ENCODE results near the gene ITGB1.
A peak's percentile ranks its signal among the peaks of the same experiment; 100 is the strongest.
"Not testable (repeated sequence)": the region's sequence is repeated elsewhere in the genome, so short reads cannot be mapped to it uniquely, and the experiment has no call there.

ITGB1 gene

GRCh38 chr10:32958085-32959005, at the start of gene ITGB1:
Gene ITGB1, minus strand, starts transcription at chr10:32958230. Its CDS starts 22,672 bp downstream, at chr10:32935558.
- peak; percentile 56 for DNase-seq

- DNase-seq, result no peak
These were observed 48.4 kb upstream of the ITGB1 start for GRCh38 chr10:33006342-33006887.

DNA sequence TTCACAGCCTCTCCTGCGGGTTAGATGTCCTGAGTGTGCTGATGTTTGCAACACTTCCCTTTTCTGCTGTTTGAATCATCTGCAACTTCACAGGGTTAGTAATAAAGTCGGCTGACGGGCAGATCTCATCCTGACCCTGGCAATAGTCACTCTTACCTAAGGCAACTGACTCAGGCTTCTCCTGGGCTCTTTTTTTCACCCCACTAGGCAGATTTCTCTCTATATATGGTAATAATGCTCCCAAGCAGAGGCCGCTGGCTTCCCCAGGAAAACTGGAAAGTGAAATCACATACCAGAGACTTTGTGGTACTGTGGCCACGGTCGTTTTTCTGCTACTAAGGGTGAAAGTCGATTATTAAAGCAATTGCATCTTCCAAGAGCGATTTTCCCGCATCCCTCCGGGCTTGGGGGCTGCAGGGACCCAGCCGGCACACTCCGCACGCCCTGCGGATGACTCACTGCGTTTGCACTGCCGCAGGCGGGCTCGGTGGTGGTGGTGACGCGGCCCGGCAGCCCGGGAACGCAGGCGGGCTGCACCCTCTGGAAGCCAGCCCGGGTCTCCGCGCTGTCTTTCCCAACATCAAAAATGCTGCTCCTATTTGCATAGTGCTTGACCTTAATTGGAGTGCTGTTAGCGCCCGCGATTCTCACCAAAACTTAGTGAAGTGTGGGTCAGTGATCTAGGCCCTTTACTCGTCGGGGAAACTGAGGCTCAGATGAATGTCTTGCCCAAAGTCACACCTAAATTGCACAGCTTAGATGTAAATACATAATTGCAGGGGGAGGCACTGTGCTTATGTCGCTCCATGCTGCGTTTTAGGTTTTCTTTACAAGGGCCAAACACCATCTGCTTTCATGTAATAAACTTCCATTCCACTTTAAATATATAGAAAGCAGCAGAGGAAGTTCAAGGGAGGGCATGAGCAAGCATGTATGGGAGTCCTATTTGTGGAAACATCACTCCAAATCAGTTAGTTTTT, 47.6 kb upstream of the ITGB1 start:
- peak; percentile 46 for DNase-seq

GRCh38 chr10:33001908-33002492, 44.0 kb upstream of the ITGB1 start:
- DNase-seq, result no peak

- DNase-seq, result not testable (repeated sequence)
These were observed 40.1 kb upstream of the ITGB1 start for GRCh38 chr10:32998060-32998581.

DNA sequence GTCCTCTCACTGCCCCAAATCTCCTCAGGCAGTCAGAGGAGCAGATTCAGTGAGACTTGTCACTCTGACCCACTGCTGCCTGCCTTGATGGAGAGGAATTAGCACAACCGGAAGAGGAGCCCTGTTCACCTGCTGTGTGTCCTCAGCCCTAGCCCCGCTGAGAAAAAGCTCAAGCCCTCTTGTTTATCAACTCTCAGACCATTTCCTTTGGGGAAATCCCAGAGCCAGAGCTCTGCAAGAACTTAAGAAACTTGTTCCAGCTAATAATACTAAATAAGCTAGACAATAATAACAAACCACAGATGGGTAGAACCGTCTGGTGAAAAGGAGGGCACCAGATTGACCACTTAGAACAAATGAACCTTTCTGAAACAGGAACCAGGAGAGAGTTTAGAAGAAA, 37.7 kb upstream of the ITGB1 start:
- DNase-seq, result no peak

DNA sequence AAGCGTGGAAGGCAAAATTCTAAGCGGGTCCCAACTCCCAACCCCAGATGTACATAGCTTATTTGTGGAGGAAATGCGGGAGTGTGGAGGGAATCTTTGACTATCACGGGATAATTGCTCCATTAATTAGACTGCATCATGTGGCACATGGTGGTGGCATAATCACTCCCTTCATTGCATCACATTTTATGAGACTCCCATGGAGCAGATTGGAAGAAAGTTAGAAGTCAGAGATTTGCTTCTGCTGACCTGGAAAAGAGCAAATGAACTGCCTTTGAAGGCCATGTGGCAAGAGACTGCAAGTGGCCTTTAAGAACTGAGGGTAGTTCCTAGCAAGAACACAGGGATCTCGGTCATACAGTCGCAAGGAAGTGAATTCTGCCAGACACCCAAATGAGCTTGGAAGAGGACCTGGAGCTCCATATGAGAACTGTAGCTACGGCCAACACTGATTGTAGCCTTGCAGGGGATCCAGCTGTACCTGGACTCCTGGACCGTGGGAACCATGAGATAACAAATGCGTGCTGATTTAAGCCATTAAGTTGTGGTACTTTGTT, 37.1 kb upstream of the ITGB1 start:
- DNase-seq, result no peak

DNA sequence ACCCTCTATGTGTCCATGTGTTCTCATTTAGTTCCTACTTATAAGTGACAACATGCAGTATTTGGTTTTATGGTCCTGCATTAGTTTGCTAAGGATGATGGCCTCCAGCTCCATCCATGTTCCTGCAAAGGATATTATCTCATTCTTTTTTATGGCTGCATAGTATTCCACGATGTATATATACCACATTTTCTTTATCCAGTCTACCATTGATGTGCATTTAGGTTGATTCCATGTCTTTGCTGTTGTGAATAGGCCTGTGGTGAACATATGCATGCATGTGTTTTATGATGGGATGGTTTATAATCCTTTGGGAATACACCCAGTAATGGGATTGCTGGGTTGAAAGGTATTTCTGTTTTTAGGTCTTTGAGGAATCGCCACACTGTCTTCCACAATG, 36.6 kb upstream of the ITGB1 start:
- not testable (repeated sequence) for DNase-seq

DNA sequence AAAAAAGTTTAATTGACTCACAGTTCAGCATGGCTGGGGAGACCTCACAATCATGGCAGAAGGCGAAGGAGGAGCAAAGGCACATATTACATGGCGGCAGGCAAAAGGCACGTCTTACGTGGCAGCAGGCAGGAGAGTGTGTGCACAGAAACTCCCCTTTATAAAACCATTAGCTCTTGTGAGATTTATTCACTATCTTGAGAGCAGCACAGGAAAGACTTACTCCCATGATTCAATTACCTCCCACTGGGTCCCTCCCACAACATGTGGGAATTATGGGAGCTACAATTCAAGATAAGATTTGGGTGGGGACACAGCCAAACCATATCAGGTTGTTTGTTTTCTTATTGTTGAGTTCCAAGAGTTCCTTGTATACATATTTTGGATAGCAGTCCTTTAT, 34.3 kb upstream of the ITGB1 start:
- DNase-seq, result not testable (repeated sequence)

DNA sequence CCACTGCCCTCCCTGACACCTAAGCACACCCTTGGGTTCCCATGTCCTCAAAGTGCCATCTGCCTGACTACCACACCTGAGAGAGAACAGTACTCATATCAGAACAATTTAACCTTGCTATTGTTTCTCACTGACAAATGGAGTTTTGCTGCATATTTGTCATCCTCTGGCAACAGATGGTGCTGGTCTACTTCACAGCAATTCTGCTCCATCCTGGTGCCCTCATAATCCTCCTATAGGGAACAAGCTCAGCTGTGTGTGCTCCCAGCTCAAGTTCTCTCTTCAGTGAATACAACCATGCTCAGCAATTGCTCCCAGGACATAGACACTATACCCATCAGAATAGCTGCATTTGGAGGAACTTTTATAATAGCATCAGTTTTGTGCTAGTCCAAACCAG, 32.8 kb upstream of the ITGB1 start:
- DNase-seq, result no peak

- no peak for DNase-seq
These were observed 30.6 kb upstream of the ITGB1 start for GRCh38 chr10:32988604-32989003.

DNA sequence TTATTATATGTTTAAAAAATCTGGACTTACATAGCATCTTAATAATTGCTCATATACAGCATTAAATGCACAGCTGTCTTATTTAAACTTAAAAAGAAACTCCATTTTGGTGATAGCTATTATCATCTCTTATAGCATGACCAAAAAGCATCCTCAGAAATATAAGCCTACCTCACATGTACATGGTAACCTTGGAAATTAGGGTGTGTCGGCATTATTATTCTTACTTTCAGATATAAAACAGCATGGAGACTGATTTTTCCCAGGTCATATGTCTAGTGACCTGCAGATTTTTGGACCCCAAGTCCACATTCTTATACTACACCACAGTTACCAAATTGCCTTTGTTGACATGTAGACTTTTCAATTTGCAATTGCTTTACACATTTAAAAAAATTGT, 29.1 kb upstream of the ITGB1 start:
- DNase-seq, result no peak

- no peak for DNase-seq
These were observed 27.8 kb upstream of the ITGB1 start for GRCh38 chr10:32985775-32986350.

GRCh38 chr10:32985341-32985764, 27.3 kb upstream of the ITGB1 start:
- DNase-seq, result no peak

DNA sequence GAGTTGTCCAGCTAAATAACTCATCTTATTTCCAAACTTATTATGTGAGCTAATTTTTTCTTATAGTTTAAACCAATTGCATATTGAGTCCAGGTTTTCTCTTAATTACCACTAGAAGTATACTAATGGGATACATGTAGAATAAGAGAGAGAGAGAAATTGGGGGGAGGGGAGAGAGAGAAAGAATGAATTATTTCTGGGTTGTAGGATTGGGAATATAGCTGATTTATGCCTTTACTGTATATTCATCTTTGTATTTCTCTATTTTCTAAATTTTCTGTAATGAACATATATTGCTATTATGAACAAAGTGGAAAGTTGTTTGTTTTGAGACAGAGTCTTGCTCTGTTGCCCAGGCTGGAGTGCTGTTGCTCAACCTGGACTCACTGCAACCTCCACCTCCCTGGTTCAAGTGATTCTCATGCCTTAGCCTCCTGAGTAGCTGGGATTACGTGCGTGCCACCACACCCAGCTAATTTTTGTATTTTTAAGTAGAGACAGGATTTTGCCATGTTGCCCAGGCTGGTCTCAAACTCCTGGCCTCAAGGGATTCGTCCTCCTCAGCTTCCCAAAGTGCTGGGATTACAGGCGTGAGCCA, 26.1 kb upstream of the ITGB1 start:
- DNase-seq, result no peak

DNA sequence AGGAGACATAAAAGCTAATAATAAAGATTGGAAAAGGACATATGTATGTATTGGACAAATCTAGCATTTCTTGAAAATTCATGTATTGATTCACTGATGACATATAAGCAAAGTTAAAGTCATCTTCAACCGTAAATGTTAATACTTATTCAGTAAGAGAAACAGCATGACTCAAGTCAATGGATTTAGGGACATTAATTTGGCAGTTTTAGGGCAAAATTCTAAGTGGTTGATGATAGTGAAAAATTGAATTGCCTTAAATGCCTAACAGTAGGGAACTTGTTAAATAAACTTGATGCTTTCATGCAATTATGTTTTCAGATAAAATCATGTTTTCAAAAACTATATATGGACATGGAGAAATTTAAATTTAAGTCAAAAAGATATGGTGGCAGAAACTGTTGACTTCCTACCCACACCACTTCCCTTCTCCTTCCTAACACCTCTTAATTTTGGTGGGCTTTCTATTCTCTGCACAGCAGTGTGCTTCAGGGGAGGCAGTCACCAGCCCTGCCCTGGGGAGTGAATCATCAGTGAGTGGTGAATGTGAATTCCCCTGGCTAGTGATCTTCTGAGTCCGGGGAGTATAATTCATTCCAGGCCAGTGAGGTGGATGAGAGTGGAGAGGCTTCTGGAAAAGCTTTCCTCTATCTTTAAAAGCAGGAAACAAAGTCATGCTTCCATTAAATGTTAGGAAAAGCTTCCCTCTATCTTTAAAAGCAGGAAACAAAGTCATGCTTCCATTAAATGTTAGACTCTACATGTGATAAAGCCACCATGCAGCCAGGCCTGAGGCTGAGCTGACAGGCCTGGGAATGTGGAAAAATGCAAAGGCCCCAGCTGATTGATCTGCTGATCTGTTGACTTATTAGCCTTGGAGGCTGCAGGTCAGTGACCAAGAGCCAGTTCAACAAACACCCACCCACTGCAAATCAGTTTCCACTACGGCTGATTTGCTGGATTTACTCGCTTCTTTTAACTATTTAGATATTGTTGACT, 25.2 kb upstream of the ITGB1 start:
- no peak for DNase-seq

DNA sequence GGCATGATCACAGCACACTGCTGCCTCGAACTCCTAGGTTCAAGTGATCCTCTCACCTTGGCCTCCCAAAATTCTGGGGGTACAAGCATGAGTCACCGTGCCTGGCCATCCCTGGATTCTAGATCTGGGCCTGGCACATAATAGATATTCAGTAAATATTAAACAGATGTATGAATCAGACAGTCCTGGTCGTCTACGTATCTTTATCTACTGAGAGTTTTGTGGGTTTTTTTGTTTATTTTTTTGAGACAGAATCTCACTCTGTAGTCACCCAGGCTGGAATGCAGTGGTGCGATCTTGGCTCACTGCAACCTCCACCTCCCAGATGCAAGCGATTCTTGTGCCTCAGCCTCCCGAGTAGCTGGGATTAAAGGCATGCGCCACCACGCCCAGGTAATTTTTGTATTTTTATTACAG, 24.3 kb upstream of the ITGB1 start:
- no peak for DNase-seq

DNA sequence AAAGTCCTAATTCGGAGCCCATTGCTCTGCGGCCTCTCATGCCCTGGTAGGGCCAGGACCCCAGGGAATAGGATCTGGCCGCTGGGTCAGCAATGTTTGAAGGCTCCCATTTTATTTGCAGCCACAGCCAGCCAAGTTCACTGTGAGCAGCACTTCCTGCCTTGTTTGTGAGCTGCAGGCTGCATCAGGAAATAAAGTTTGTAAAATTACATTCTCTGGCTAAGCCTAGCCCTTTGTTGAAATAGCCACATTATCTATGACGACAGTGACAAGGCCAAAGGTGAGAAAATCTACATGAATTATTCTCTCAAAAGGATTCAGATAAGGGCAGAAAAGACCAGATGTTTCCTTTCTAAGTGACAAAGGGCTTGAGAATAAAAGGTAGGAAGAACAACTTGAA, 23.7 kb upstream of the ITGB1 start:
- no peak for DNase-seq

- DNase-seq, result peak; percentile 66
These were observed 22.8 kb upstream of the ITGB1 start for GRCh38 chr10:32980558-32981468.
